Colon (tissue), 2 donors: ENCODE data around the gene OR4F3.
"Not testable (repeated sequence)": the region's sequence is repeated elsewhere in the genome, so short reads cannot be mapped to it uniquely, and the experiment has no call there.

Experiments used
- FAIRE-seq: peaks from 2 replicates; lab custom pipeline; 2012; peaks lifted over from hg19 to GRCh38; lab: Jason Lieb, UNC
- donor health status: control.
- donor health status: control.

Gene OR4F3

GRCh38 chr5:181366968-181367367 is at the start of gene OR4F3:
Gene OR4F3 (plus strand): TSS chr5:181367268.
- not testable (repeated sequence) for FAIRE-seq
